Keratinocyte (primary cell): ENCODE measurements around the gene TMIGD2.

Experiments used
- CTCF ChIP-seq, 3 experiments: IDR thresholded peaks in 1 of 3; conservative IDR thresholded peaks in 1 of 3; optimal IDR thresholded peaks in 1 of 3; 2 replicates in 2 of 3; 3 replicates in 1 of 3; pipeline versions ENCODE3 to v1.5.1; 2011; ENCODE audit warnings: low read length in 3 of 3, mild to moderate bottlenecking in 3 of 3, moderate library complexity in 2 of 3, control low read depth in 1 of 3, inconsistent platforms in 1 of 3; ENCODE audit not compliant: insufficient read depth in 2 of 3; ENCODE audit errors: extremely low read depth in 1 of 3
- EZH2 ChIP-seq: IDR thresholded peaks from one replicate; pipeline ENCODE4 v1.6.1; 2012; ENCODE audit warnings: inconsistent platforms, mild to moderate bottlenecking, low read length, moderate library complexity

- TF ChIP-seq CTCF (optimal IDR thresholded peaks at IDR 0.05 in 1 of 3, IDR thresholded peaks at IDR 0.05 in 1 of 3, conservative IDR thresholded peaks at IDR 0.05 in 1 of 3; ENCODE audit: extremely low read depth in 1 of 3, insufficient read depth in 2 of 3, low read length in 3 of 3) (no peak), EZH2 (no peak)
Observed at GRCh38 chr19:4338441-4339355, 36.5 kb upstream of the TMIGD2 start, which contains the start of gene STAP2.
